ENCODE measurements around the gene EVX2.

DNA sequence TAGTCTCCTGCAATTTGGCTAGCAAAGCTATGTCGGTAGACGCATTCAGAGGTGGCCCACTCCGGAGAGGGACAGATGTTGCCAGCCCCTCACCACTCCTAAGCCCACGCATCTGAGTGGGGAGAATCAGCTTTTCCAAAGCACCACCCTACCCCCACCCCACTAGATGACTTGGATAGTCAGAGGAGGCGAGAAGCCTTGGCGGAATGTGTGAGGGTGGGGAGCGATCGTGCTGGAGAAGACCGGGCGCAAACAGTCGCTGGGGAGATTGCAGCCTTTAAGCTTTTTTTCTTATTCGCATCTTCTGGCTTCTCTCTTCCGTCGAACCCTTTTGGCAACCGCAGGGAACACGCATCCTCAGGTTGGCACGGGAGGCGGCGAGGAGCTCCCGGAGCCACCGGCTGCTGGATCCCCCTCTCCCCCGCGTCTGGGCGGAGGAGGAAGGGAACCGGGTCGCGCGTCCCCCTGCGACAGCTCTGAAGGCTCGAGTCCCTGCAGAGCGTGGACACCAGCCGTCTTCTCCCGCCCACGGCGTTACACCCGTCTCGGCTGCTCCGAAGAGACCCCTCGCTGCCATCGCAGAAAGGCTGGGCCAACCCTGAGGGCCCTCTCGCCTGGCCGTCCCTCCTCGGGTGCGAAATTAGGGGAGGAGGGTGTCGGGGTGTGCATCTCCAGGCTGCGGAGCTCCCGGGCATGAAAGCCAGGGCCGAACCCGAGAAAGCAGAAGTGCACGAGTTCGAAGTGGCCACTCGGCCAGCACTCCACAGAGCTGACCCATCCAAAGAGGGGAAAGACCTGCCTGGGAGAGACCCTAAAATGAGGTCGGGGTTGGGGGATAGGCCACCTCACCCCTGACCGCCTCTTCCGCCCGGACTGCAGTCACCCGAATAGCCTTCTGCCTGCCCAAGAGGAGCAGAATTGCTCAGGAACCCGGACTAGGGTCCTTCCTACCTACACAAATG is 12.2 kb downstream of the EVX2 start:
- no peak for TF ChIP-seq FOXK2 (IDR thresholded peaks at IDR 0.05)
- no peak for TF ChIP-seq LEF1 (IDR thresholded peaks at IDR 0.05; ENCODE audit: borderline replicate concordance)
- no peak for TF ChIP-seq SP1 (IDR thresholded peaks at IDR 0.05)
- no peak for TF ChIP-seq ELF4 (IDR thresholded peaks at IDR 0.05)
- no peak for TF ChIP-seq BHLHE40 (IDR thresholded peaks at IDR 0.05; ENCODE audit: borderline replicate concordance)
- no peak for TF ChIP-seq ZNF384 (IDR thresholded peaks at IDR 0.05)
- TF ChIP-seq SUZ12 (IDR thresholded peaks at IDR 0.05), result no peak
- no peak for TF ChIP-seq CTBP1 (IDR thresholded peaks at IDR 0.05; ENCODE audit: borderline replicate concordance)
- no peak for TF ChIP-seq FOXA1 (IDR thresholded peaks at IDR 0.05)

All from HEK293T (cell line).